Measurements from ENCODE around the gene PYY. TPM values are rescaled to one million over a fixed set of nuclear protein-coding genes. Genes with fewer than 3 reads are reported as not detected.
"Not testable (repeated sequence)": the region's sequence is repeated elsewhere in the genome, so short reads cannot be mapped to it uniquely, and the experiment has no call there.

The PYY gene
- total and polyA plus RNA-seq, 3 experiments from 2014 or later: not detected

DNA sequence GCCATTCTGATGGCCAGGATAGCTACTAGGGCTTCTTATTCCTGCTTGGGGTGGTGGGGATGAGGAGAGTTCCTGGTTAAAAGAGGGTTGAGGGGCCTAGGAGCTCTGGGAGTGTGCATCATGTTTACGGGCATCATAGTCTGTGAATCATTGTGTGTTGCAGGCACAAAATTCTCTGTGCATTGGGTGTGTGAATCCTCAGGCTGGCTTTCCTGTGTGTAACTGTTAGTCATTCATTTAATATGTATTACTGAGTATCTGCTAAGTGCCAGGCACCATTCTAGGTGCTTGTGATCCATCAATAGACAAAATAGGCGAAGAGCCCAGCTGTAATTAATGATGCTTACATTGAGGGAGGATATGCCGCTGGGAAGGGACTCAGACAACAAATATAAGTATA is 17.3 kb downstream of the PYY start:
- Mint-ChIP-seq H3K4me1 (peaks cover 6 to 21% (median 9%) of the 10 kb centered on the region in 3 donors), H3K36me3 (no peaks in the 10 kb centered on the region), H3K27ac (no peak overlapping the region), H3K4me3 (no peak overlapping the region), H3K27me3 (peaks cover 4 to 8% of the 10 kb centered on the region in 2 donors), H3K9me3 (no peaks in the 10 kb centered on the region)
- ChIA-PET POLR2A (interaction anchor here (0.6 kb wide), 1 partner anchor 191 kb away, joined by 4 read pairs; no protein-coding TSS in a partner anchor), CTCF (no interaction called here)
- Histone ChIP-seq H3K4me1 (ENCODE audit: insufficient read depth, low read length) (no peaks in the 10 kb centered on the region), H3K9me3 (ENCODE audit: low read length) (no peaks in the 10 kb centered on the region), H3K27me3 (ENCODE audit: insufficient read depth, low read length, poor library complexity, severe bottlenecking) (no peaks in the 10 kb centered on the region), H3K27ac (ENCODE audit: low read depth, low read length) (no peak overlapping the region), H3K4me3 (ENCODE audit: low read length) (no peak overlapping the region), H3K36me3 (ENCODE audit: insufficient read depth, low read length) (no peaks in the 10 kb centered on the region)
- no peak for DNase-seq

DNA sequence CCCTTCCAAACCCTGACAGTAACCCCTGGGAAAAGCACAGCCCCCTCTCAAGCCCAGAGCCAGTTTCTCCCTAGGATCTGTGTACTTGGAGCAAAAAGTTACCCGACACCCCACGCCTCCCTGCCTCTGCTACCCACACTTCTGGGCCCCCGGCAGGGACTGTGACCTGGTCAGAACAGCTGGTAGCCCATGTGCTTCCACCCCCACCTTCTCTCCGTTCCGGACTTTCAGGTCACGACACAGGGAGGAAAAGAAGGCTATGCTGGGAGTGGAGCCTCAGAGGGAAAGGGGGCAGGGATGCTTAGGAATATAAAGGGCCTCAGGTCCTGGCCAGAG is 17.8 kb downstream of the PYY start:
- ChIA-PET POLR2A (no interaction called here), CTCF (no interaction called here)
- DNase-seq: no peak
- Mint-ChIP-seq H3K4me1 (peaks cover 6 to 21% (median 9%) of the 10 kb centered on the region in 3 donors), H3K4me3 (no peak overlapping the region), H3K27ac (no peak overlapping the region), H3K9me3 (no peaks in the 10 kb centered on the region), H3K27me3 (peaks cover 4 to 8% of the 10 kb centered on the region in 2 donors), H3K36me3 (no peaks in the 10 kb centered on the region)
- H3K4me1 ChIP-seq (ENCODE audit: insufficient read depth, low read length): no peaks in the 10 kb centered on the region
- H3K27ac ChIP-seq (ENCODE audit: low read depth, low read length): no peak overlapping the region
- no peaks in the 10 kb centered on the region for H3K36me3 ChIP-seq (ENCODE audit: insufficient read depth, low read length)
- no peak overlapping the region for H3K4me3 ChIP-seq (ENCODE audit: low read length)
- H3K27me3 ChIP-seq (ENCODE audit: insufficient read depth, low read length, poor library complexity, severe bottlenecking): no peaks in the 10 kb centered on the region
- no peaks in the 10 kb centered on the region for H3K9me3 ChIP-seq (ENCODE audit: low read length)

DNA sequence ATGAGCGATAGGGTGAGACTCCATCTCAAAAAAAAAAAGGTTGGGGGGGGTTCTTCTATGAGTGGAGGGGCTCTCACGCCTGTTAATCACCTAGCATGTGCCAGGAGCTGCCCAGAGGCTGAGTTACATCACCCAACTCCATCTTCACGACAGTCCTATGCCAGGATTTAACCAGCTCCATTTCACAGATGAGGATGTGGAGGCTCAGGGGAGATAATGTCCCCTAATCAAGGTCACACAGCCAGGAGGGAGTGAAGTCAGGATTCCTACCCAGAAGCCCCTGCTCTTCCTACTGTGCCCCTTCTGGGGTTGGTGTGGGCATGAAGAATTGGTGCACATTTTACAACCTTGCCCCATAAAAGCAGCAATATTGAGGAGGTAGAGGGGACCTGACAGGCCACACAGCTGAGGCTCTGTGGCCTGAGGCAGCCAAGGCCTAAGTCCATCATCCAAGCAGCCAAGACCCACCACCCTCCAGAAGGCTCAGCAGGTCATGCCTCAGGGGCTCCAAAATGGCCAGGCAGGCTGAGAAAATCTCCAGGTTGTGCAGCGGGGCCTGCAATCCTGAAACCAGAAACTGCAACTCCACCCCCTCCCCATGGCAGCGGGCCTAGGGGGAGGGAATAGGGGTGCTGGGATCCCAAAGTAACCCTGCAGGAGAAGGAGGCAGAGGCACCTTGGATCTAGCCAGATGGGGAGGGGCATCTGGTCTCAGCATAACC is 18.4 kb downstream of the PYY start:
- Mint-ChIP-seq H3K27me3 (peaks cover 4 to 8% of the 10 kb centered on the region in 2 donors), H3K4me3 (no peak overlapping the region), H3K27ac (peak overlapping the region in 1 of 8 donors; percentile 95), H3K9me3 (no peaks in the 10 kb centered on the region), H3K4me1 (peaks cover 6 to 21% (median 9%) of the 10 kb centered on the region in 3 donors), H3K36me3 (no peaks in the 10 kb centered on the region)
- Histone ChIP-seq H3K36me3 (ENCODE audit: insufficient read depth, low read length) (no peaks in the 10 kb centered on the region), H3K4me3 (ENCODE audit: low read length) (no peak overlapping the region), H3K27me3 (ENCODE audit: insufficient read depth, low read length, poor library complexity, severe bottlenecking) (no peaks in the 10 kb centered on the region), H3K9me3 (ENCODE audit: low read length) (no peaks in the 10 kb centered on the region), H3K4me1 (ENCODE audit: insufficient read depth, low read length) (no peaks in the 10 kb centered on the region), H3K27ac (ENCODE audit: low read depth, low read length) (no peak overlapping the region)
- DNase-seq: no peak
- POLR2A ChIA-PET: interaction anchor here (0.9 kb wide), 1 partner anchor 25 kb away, joined by 3 read pairs; no protein-coding TSS in a partner anchor
- CTCF ChIA-PET: no interaction called here

DNA sequence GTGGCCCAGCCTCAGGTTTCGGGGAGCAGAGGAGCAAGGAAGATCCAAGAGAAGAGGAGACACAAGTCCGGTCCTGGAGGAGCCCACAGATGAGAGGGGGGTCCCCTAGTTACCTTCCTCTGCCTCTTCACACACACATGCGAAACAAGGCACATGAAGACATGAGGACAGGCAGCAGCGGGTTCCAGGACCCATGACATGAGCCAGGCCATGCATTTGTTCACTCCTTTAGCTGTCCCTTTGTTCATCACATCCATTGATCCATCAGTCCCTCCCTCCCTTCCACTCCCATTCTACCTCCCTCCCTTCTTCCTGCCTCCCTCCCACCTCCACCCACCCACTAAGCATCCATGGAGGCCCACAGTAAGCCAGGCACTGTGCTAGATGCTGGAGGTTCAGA is 20.8 kb downstream of the PYY start:
- ChIA-PET POLR2A (no interaction called here), CTCF (interaction anchor here (2.0 kb wide), 1 partner anchor 11 kb away, joined by 8 read pairs; no protein-coding TSS in a partner anchor)
- H3K9me3 Mint-ChIP-seq: no peaks in the 10 kb centered on the region
- H3K27ac Mint-ChIP-seq: no peak overlapping the region
- H3K27me3 ChIP-seq (ENCODE audit: insufficient read depth, low read length, poor library complexity, severe bottlenecking): no peaks in the 10 kb centered on the region
- H3K27ac ChIP-seq (ENCODE audit: low read depth, low read length): no peak overlapping the region
- no peak for DNase-seq
- no peaks in the 10 kb centered on the region for H3K36me3 ChIP-seq (ENCODE audit: insufficient read depth, low read length)
- peaks cover 11% of the 10 kb centered on the region for H3K4me1 ChIP-seq (ENCODE audit: insufficient read depth, low read length)
- H3K4me3 ChIP-seq (ENCODE audit: low read length): no peak overlapping the region
- H3K27me3 Mint-ChIP-seq: peaks cover 3 to 10% of the 10 kb centered on the region in 2 donors
- H3K4me1 Mint-ChIP-seq: peaks cover 14 to 17% (median 14%) of the 10 kb centered on the region in 3 donors
- no peaks in the 10 kb centered on the region for H3K9me3 ChIP-seq (ENCODE audit: low read length)
- H3K4me3 Mint-ChIP-seq: no peak overlapping the region
- H3K36me3 Mint-ChIP-seq: no peaks in the 10 kb centered on the region

DNA sequence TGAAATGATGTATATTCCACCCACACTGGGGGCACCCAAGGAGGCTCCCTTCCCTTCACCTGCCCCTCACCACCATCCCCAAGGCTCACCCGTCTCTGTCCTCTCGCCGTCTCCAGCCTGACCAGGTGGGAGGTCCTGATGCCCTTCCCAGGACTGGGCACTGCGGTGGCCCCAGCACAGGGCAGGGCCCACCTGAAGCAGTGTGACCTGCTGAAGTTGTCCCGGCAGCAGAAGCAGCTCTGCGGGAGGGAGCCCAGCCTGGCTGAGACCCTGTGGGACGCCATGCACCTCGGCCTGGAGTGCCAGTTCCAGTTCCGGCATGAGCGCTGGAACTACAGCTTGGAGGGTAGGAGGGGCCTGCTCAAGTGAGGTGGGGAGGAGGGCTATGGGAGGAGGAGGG is 21.4 kb downstream of the PYY start:
- H3K36me3 ChIP-seq (ENCODE audit: insufficient read depth, low read length): no peaks in the 10 kb centered on the region
- Mint-ChIP-seq H3K4me1 (peaks cover 16 to 17% (median 16%) of the 10 kb centered on the region in 3 donors), H3K27me3 (peaks cover 7 to 12% of the 10 kb centered on the region in 2 donors), H3K36me3 (no peaks in the 10 kb centered on the region), H3K27ac (peak overlapping the region in 1 of 8 donors; percentile 62), H3K4me3 (no peak overlapping the region), H3K9me3 (no peaks in the 10 kb centered on the region)
- POLR2A ChIA-PET: no interaction called here
- no peak overlapping the region for H3K27ac ChIP-seq (ENCODE audit: low read depth, low read length)
- no peaks in the 10 kb centered on the region for H3K27me3 ChIP-seq (ENCODE audit: insufficient read depth, low read length, poor library complexity, severe bottlenecking)
- no peak overlapping the region for H3K4me3 ChIP-seq (ENCODE audit: low read length)
- no peaks in the 10 kb centered on the region for H3K9me3 ChIP-seq (ENCODE audit: low read length)
- DNase-seq: no peak
- H3K4me1 ChIP-seq (ENCODE audit: insufficient read depth, low read length): peaks cover 17% of the 10 kb centered on the region
- CTCF ChIA-PET: no interaction called here

DNA sequence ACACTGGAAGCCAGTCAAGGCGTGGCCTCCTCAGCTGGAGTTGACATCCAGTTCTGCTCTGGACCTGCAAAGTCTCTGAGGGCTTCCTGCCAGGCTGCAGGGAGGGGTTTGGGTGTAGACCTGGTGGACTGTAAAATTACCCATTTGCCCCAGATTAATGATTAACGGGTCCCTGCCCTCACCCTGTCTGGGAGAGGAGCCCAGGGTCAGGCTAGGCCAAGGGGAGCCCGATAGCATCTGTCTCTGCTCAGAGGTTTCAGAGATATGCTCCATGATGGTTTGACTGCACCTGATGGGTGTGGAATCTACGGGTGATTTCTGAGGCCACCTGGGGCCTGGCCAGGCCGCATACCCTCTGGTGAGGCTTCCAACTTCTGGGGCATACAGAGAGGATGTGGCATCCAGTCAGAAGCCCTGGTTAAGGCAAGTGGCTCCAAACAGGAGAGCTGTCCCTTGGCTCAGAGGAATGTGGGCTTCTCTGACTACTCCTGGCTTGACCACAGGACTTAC is 22.6 kb downstream of the PYY start:
- CTCF ChIA-PET: interaction anchor here (0.8 kb wide), 2 partner anchors 13 to 53 kb away, joined by 3 read pairs; no protein-coding TSS in a partner anchor
- Mint-ChIP-seq H3K9me3 (no peaks in the 10 kb centered on the region), H3K4me1 (peaks cover 17 to 20% (median 19%) of the 10 kb centered on the region in 3 donors), H3K4me3 (no peak overlapping the region), H3K27me3 (peaks cover 6 to 13% of the 10 kb centered on the region in 2 donors), H3K36me3 (no peaks in the 10 kb centered on the region), H3K27ac (no peak overlapping the region)
- no peak for DNase-seq
- H3K36me3 ChIP-seq (ENCODE audit: insufficient read depth, low read length): no peaks in the 10 kb centered on the region
- H3K4me1 ChIP-seq (ENCODE audit: insufficient read depth, low read length): peaks cover 23% of the 10 kb centered on the region
- H3K9me3 ChIP-seq (ENCODE audit: low read length): no peaks in the 10 kb centered on the region
- H3K27ac ChIP-seq (ENCODE audit: low read depth, low read length): no peak overlapping the region
- POLR2A ChIA-PET: interaction anchor here (0.6 kb wide), 1 partner anchor 21 kb away, joined by 16 read pairs; no protein-coding TSS in a partner anchor
- H3K4me3 ChIP-seq (ENCODE audit: low read length): no peak overlapping the region
- H3K27me3 ChIP-seq (ENCODE audit: insufficient read depth, low read length, poor library complexity, severe bottlenecking): no peaks in the 10 kb centered on the region

DNA sequence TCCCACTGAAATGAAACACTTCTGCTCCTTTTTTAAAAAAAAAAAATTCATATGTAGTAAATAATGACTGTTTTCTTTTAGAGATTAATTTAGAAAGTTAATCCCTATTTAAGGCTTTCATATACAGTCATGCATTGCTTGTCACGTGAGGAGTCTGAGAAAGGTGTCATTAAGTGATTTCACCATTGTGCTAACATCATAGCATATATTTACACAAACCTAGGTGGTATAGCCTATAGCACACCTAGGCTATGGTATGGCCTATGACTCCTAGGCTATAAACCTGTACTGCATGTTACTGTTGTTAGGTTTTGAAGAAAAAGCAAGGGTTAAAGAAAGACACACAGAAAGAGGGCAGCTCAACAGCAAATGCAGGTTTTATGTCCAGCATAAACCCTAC is 25.1 kb downstream of the PYY start:
- CTCF ChIA-PET: interaction anchor here (1.4 kb wide), 1 partner anchor 19 kb away, joined by 7 read pairs; no protein-coding TSS in a partner anchor
- POLR2A ChIA-PET: interaction anchor here (0.6 kb wide), 2 partner anchors 1018 to 1157 kb away, joined by 3 to 5 read pairs; no protein-coding TSS in a partner anchor
- H3K4me3 Mint-ChIP-seq: no peak overlapping the region

DNA sequence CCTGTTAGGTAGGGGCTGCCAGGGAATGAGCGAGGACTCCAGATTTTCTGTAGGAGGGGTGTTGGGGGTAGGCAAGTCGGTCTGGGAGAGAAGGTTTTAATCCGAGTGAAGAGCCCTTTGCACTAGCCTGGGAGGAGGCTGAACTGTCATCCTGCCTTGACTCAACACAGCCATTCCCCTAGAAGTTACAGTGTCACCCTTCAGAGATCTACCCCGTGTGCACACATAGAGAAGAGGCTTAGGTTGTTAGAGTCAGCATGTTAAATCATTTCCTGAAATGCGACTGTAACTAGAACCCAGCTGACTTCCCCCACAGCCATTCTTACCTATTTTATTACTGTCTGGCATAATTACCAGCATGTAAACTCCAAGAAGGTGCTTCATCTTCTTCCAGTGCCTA is 25.8 kb downstream of the PYY start:
- H3K4me3 ChIP-seq (ENCODE audit: low read length): peak overlapping the region; percentile 67
- not testable (repeated sequence) for H3K36me3 ChIP-seq (ENCODE audit: insufficient read depth, low read length); H3K36me3 Mint-ChIP-seq; H3K9me3 ChIP-seq (ENCODE audit: low read length); H3K9me3 Mint-ChIP-seq; H3K27me3 ChIP-seq (ENCODE audit: insufficient read depth, low read length, poor library complexity, severe bottlenecking); H3K27ac ChIP-seq (ENCODE audit: low read depth, low read length)
- CTCF ChIA-PET: interaction anchor here (1.4 kb wide), 1 partner anchor 18 kb away, joined by 7 read pairs; no protein-coding TSS in a partner anchor
- peak overlapping the region; percentile 78 to 94 (median 89) for H3K4me3 Mint-ChIP-seq
- DNase-seq: peak in 1 of 5 donors; percentile 28
- H3K27ac Mint-ChIP-seq: peak overlapping the region; percentile 10 to 94 (median 76)
- peaks cover 23% of the 10 kb centered on the region for H3K4me1 ChIP-seq (ENCODE audit: insufficient read depth, low read length)
- peaks cover 12 to 13% of the 10 kb centered on the region in 2 donors for H3K27me3 Mint-ChIP-seq
- H3K4me1 Mint-ChIP-seq: peaks cover 17 to 20% (median 19%) of the 10 kb centered on the region in 3 donors
- POLR2A ChIA-PET: interaction anchor here (0.6 kb wide), 1 partner anchor 1019 kb away, joined by 3 read pairs; no protein-coding TSS in a partner anchor

More for the DNA sequence above, 25.1 kb downstream of the PYY start:
- Histone ChIP-seq H3K36me3 (ENCODE audit: insufficient read depth, low read length) (no peaks in the 10 kb centered on the region), H3K27me3 (ENCODE audit: insufficient read depth, low read length, poor library complexity, severe bottlenecking) (no peaks in the 10 kb centered on the region), H3K4me1 (ENCODE audit: insufficient read depth, low read length) (peaks cover 23% of the 10 kb centered on the region), H3K27ac (ENCODE audit: low read depth, low read length) (no peak overlapping the region), H3K9me3 (ENCODE audit: low read length) (no peaks in the 10 kb centered on the region), H3K4me3 (ENCODE audit: low read length) (no peak overlapping the region)
- H3K36me3 Mint-ChIP-seq: no peaks in the 10 kb centered on the region
- no peak overlapping the region for H3K27ac Mint-ChIP-seq
- H3K9me3 Mint-ChIP-seq: no peaks in the 10 kb centered on the region
- H3K4me1 Mint-ChIP-seq: peaks cover 17 to 20% (median 19%) of the 10 kb centered on the region in 3 donors
- peaks cover 12 to 13% of the 10 kb centered on the region in 2 donors for H3K27me3 Mint-ChIP-seq
- DNase-seq: no peak
